Parathyroid adenoma (tissue), 2 donors: ENCODE data around the gene CKM.

Experiments used
- H2AFZ ChIP-seq: fragments of 300-600 bp; sonication (generic); one replicate; pipeline ENCODE4 v1.7.0; 2017; ENCODE audit warnings: antibody characterized with exemption, mild to moderate bottlenecking
- H3K27ac ChIP-seq: fragments of 300-600 bp; sonication (generic); one replicate; pipeline ENCODE4 v1.7.0; 2017
- H3K27me3 ChIP-seq: fragments of 300-600 bp; sonication (generic); one replicate; pipeline ENCODE4 v1.7.0; 2017; ENCODE audit warnings: low read length; ENCODE audit not compliant: control insufficient read depth, insufficient read depth
- H3K36me3 ChIP-seq: fragments of 300-600 bp; sonication (generic); one replicate; pipeline ENCODE4 v1.7.0; 2017; ENCODE audit warnings: low read length; ENCODE audit not compliant: control insufficient read depth, insufficient read depth
- H3K4me1 ChIP-seq: fragments of 300-600 bp; sonication (generic); one replicate; pipeline ENCODE4 v1.7.0; 2017; ENCODE audit warnings: control low read depth
- H3K4me2 ChIP-seq: fragments of 300-600 bp; sonication (generic); one replicate; pipeline ENCODE4 v1.7.0; 2017; ENCODE audit warnings: low read length
- H3K4me3 ChIP-seq: fragments of 300-600 bp; sonication (generic); one replicate; pipeline ENCODE4 v1.7.0; 2017; ENCODE audit warnings: low read depth, low read length
- H3K79me2 ChIP-seq: fragments of 300-600 bp; sonication (generic); one replicate; pipeline ENCODE4 v1.7.0; 2017; ENCODE audit warnings: control low read depth
- H3K9ac ChIP-seq: fragments of 300-600 bp; sonication (generic); one replicate; pipeline ENCODE4 v1.7.0; 2017; ENCODE audit warnings: mild to moderate bottlenecking
- H3K9me3 ChIP-seq: fragments of 300-600 bp; sonication (generic); one replicate; pipeline ENCODE4 v1.7.0; 2017; ENCODE audit warnings: low read length; ENCODE audit not compliant: control insufficient read depth
- CTCF ChIP-seq: fragments of 300-600 bp; sonication (generic); IDR thresholded peaks from one replicate; pipeline ENCODE4 v1.7.0; 2017; ENCODE audit warnings: antibody characterized with exemption, mild to moderate bottlenecking
- donor health status: primary hyperparathyroidism.

Gene CKM

GRCh38 chr19:45263013-45263412, 59.7 kb downstream of the CKM start:
- H3K36me3 ChIP-seq, result no peaks in the 10 kb centered on the region
- no peak overlapping the region for H3K4me2 ChIP-seq
- peaks cover 2% of the 10 kb centered on the region for H3K79me2 ChIP-seq

GRCh38 chr19:45262570-45262969, 60.1 kb downstream of the CKM start:
- H3K79me2 ChIP-seq, result peaks cover 2% of the 10 kb centered on the region
- no peaks in the 10 kb centered on the region for H3K4me1 ChIP-seq
- H2AFZ ChIP-seq, result no peak overlapping the region
- H3K27ac ChIP-seq, result no peak overlapping the region
- H3K4me3 ChIP-seq, result no peak overlapping the region
- H3K9me3 ChIP-seq, result no peaks in the 10 kb centered on the region
- H3K36me3 ChIP-seq, result no peaks in the 10 kb centered on the region
- no peak for TF ChIP-seq CTCF
- H3K27me3 ChIP-seq, result no peaks in the 10 kb centered on the region
- H3K4me2 ChIP-seq, result no peak overlapping the region
- no peak overlapping the region for H3K9ac ChIP-seq

More at GRCh38 chr19:45263013-45263412, 59.7 kb downstream of the CKM start:
- no peak for TF ChIP-seq CTCF
- Histone ChIP-seq H3K9ac (no peak overlapping the region), H3K27me3 (no peaks in the 10 kb centered on the region), H3K9me3 (no peaks in the 10 kb centered on the region), H3K4me1 (no peaks in the 10 kb centered on the region), H2AFZ (no peak overlapping the region), H3K4me3 (no peak overlapping the region), H3K27ac (no peak overlapping the region)

- peaks cover 7% of the 10 kb centered on the region for H3K4me1 ChIP-seq
- no peaks in the 10 kb centered on the region for H3K9me3 ChIP-seq
- H2AFZ ChIP-seq, result no peak overlapping the region
- H3K9ac ChIP-seq, result no peak overlapping the region
- H3K27ac ChIP-seq, result no peak overlapping the region
- no peak for TF ChIP-seq CTCF
- no peaks in the 10 kb centered on the region for H3K36me3 ChIP-seq
- no peak overlapping the region for H3K4me3 ChIP-seq
- H3K79me2 ChIP-seq, result peaks cover 24% of the 10 kb centered on the region
- no peak overlapping the region for H3K4me2 ChIP-seq
- H3K27me3 ChIP-seq, result no peaks in the 10 kb centered on the region
Measured at GRCh38 chr19:45258862-45259261, 63.8 kb downstream of the CKM start.

GRCh38 chr19:45256836-45257235, 65.8 kb downstream of the CKM start:
- no peak overlapping the region for H2AFZ ChIP-seq
- TF ChIP-seq CTCF, result no peak
- H3K9ac ChIP-seq, result no peak overlapping the region
- no peak overlapping the region for H3K4me3 ChIP-seq
- no peaks in the 10 kb centered on the region for H3K36me3 ChIP-seq
- no peaks in the 10 kb centered on the region for H3K27me3 ChIP-seq
- no peak overlapping the region for H3K27ac ChIP-seq
- H3K4me2 ChIP-seq, result no peak overlapping the region
- H3K79me2 ChIP-seq, result peaks cover 38% of the 10 kb centered on the region
- no peaks in the 10 kb centered on the region for H3K9me3 ChIP-seq
- peaks cover 15% of the 10 kb centered on the region for H3K4me1 ChIP-seq
